Measurements from ENCODE around the gene TWIST2. TPM values are rescaled to one million over a fixed set of nuclear protein-coding genes. Genes with fewer than 3 reads are reported as not detected.

TWIST2 gene
- total and polyA plus RNA-seq, 7 experiments from 2014 or later: not detected

DNA sequence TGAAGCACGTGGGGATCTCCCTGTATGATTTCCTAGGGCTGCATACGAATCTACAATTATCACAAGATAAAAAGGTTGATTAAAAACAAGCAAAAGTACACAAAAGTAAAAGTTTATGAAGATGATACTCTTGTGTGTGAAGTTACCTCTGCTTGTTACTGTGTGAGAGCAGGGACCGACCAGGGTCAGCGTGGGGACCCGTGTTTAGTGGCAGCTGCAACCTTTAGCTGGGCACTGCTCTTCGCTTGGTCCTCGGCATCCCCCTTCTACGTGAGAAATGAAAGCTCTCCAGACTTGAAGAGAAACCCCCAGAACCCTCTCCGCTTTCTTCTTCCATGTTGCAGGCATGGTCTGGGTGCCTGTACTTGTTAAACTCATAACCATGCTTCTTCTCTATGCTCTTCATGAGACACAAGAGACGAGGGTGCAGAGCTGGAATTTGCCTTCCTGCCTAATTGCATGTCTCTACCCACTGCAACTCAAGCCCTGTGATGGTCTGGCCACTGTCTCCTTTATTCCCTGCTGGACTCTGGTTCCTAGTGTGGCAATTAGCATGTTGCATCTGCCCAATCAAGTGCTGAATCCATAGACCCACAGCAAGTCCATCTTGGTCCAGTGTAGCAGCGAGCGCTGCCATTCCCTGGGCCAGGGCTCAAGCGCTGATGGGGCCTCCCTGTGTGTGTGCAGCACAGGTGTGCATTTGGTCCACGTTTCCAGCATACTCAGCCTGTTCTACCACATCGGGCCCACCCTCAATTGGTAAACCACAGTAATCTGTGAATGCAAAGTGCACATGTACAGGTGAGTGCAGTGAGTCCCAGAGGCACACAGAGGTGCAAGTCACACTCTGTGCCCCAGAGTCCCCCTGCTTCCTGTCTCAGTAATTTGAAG is 88.5 kb downstream of the TWIST2 start:
- Histone ChIP-seq H3K9me3 (ENCODE audit: control insufficient read depth in 2 of 3, low read length in 3 of 3) (no peaks in the 10 kb centered on the region), H3K27me3 (ENCODE audit: control insufficient read depth in 2 of 2, insufficient read depth in 2 of 2, low read length in 2 of 2) (peaks cover 0 to 2% of the 10 kb centered on the region in 2 donors), H3K36me3 (ENCODE audit: control insufficient read depth in 2 of 3, insufficient read depth in 3 of 3, low read length in 3 of 3) (no peaks in the 10 kb centered on the region), H3K4me1 (ENCODE audit: control insufficient read depth in 2 of 2, insufficient read depth in 2 of 2, low read length in 2 of 2) (no peaks in the 10 kb centered on the region), H3K4me3 (ENCODE audit: low read length) (no peak overlapping the region), H3K27ac (ENCODE audit: low read depth, low read length) (no peak overlapping the region)
- intact Hi-C loops (cut with micrococcal nuclease): no loop called here
- no peaks in the 10 kb centered on the region for H3K4me1 Mint-ChIP-seq
- no peak for ATAC-seq
- H3K9me3 Mint-ChIP-seq: peaks cover 0 to 11% (median 1%) of the 10 kb centered on the region in 11 donors
- no peaks in the 10 kb centered on the region for H3K36me3 Mint-ChIP-seq
- no peak overlapping the region for H3K27ac Mint-ChIP-seq
- POLR2A ChIA-PET: no interaction called here
- peaks cover 5 to 14% (median 6%) of the 10 kb centered on the region in 5 donors for H3K27me3 Mint-ChIP-seq
- DNase-seq: peak in 1 of 9 donors; percentile 16
- CTCF ChIA-PET: no interaction called here
- no peak overlapping the region for H3K4me3 Mint-ChIP-seq

DNA sequence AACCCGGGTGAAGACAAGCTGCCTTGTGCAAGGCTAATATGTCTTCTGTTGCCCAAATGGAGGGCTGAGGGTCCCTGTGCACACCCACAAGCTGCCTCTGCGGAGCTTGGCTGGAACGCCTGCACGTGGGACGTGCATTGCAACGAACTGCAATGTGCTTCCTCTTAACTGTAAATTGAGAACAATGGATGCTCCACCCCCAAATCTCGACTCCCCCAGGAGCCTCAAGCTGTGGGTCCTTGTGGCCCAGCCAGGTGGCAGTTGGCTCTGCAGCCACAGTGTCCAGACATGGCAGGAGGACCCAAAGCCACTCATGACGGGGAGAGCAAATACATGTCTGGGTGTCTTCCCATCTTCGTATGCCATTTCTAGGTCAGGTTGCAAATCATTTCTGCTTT is 90.1 kb downstream of the TWIST2 start:
- H3K36me3 Mint-ChIP-seq: no peaks in the 10 kb centered on the region
- H3K27me3 Mint-ChIP-seq: peaks cover 0 to 7% (median 4%) of the 10 kb centered on the region in 5 donors

DNA sequence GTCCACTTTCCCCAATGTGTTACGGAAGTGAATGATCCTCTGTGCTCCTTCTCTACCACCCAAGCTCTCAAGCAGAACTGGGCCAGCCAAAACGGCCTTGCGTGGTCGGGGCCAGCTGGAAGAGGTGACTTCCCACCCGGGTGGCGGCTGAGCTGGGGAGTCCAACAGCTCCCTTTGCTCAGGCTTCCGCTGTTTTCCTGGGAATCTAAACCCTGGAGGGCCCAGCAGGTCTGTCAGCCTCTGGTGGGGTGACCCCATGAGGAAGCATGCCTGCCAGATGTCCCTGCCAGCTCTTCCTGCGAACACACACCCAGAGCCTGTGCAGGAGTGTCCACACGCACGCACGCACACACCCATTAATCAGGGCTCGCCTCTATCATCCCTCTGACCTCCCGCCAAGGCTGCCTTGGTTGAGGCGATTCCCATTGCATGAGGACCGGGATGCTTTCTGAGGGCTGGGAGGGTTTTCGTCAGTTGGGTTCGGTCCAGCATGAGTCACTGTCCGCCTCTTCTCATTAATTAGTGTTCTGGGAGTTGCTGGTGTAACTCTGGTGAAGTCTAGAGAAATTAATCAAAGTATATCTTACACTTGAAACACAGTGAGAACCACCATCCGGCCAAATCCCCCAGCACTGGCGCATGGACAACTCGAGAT is 90.6 kb downstream of the TWIST2 start:
- Histone ChIP-seq H3K27ac (ENCODE audit: low read depth, low read length) (no peak overlapping the region), H3K4me3 (ENCODE audit: low read length) (no peak overlapping the region), H3K4me1 (ENCODE audit: control insufficient read depth in 2 of 2, insufficient read depth in 2 of 2, low read length in 2 of 2) (no peaks in the 10 kb centered on the region), H3K36me3 (ENCODE audit: control insufficient read depth in 2 of 3, insufficient read depth in 3 of 3, low read length in 3 of 3) (no peaks in the 10 kb centered on the region), H3K27me3 (ENCODE audit: control insufficient read depth in 2 of 2, insufficient read depth in 2 of 2, low read length in 2 of 2) (no peaks in the 10 kb centered on the region), H3K9me3 (ENCODE audit: control insufficient read depth in 2 of 3, low read length in 3 of 3) (no peaks in the 10 kb centered on the region)
- intact Hi-C loops (cut with micrococcal nuclease): no loop called here
- ChIA-PET CTCF (no interaction called here), POLR2A (no interaction called here)
- ATAC-seq (no peak), DNase-seq (peak in 1 of 9 donors; percentile 7)
- Mint-ChIP-seq H3K9me3 (peaks cover 0 to 10% (median 0%) of the 10 kb centered on the region in 11 donors), H3K4me1 (no peaks in the 10 kb centered on the region), H3K27me3 (peaks cover 0 to 12% (median 8%) of the 10 kb centered on the region in 5 donors), H3K27ac (no peak overlapping the region), H3K36me3 (no peaks in the 10 kb centered on the region), H3K4me3 (no peak overlapping the region)

More for the DNA sequence above, 90.1 kb downstream of the TWIST2 start:
- no peaks in the 10 kb centered on the region for H3K36me3 ChIP-seq (ENCODE audit: control insufficient read depth in 2 of 3, insufficient read depth in 3 of 3, low read length in 3 of 3)
- Mint-ChIP-seq H3K4me1 (no peaks in the 10 kb centered on the region), H3K4me3 (no peak overlapping the region), H3K9me3 (peaks cover 0 to 10% (median 0%) of the 10 kb centered on the region in 11 donors), H3K27ac (no peak overlapping the region)
- ATAC-seq (no peak), DNase-seq (peak in 1 of 9 donors; percentile 9)
- intact Hi-C loops (cut with micrococcal nuclease): no loop called here
- no peak overlapping the region for H3K4me3 ChIP-seq (ENCODE audit: low read length)
- H3K9me3 ChIP-seq (ENCODE audit: control insufficient read depth in 2 of 3, low read length in 3 of 3): no peaks in the 10 kb centered on the region
- H3K27me3 ChIP-seq (ENCODE audit: control insufficient read depth in 2 of 2, insufficient read depth in 2 of 2, low read length in 2 of 2): no peaks in the 10 kb centered on the region
- CTCF ChIA-PET: no interaction called here
- POLR2A ChIA-PET: no interaction called here
- no peaks in the 10 kb centered on the region for H3K4me1 ChIP-seq (ENCODE audit: control insufficient read depth in 2 of 2, insufficient read depth in 2 of 2, low read length in 2 of 2)
- H3K27ac ChIP-seq (ENCODE audit: low read depth, low read length): no peak overlapping the region

DNA sequence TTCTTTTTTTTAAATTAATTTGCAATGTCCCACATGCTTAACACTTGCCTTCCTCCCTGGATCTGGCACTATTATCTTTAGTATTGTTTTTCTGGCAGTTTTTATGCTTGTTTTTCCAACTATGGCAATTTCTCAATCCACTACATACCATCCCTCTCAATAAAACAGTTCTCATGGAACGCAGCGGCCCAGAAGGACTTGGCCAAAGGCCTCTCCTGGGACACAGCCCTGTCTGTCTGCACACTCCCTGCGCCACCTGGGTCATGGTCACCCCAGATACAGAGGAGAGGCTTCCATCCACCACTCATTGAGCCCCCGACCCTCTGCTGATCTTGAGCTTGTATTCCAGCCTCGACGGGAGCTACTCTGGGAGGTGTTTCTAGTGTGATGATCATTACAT is 91.2 kb downstream of the TWIST2 start:
- H3K4me1 ChIP-seq (ENCODE audit: control insufficient read depth in 2 of 2, insufficient read depth in 2 of 2, low read length in 2 of 2): no peaks in the 10 kb centered on the region
- no peak overlapping the region for H3K4me3 ChIP-seq (ENCODE audit: low read length)
- H3K27ac ChIP-seq (ENCODE audit: low read depth, low read length): no peak overlapping the region
- no peak for DNase-seq
- H3K9me3 Mint-ChIP-seq: peaks cover 0 to 6% (median 0%) of the 10 kb centered on the region in 11 donors
- ChIA-PET CTCF (no interaction called here), POLR2A (no interaction called here)
- intact Hi-C loops (cut with micrococcal nuclease): no loop called here
- no peaks in the 10 kb centered on the region for H3K36me3 ChIP-seq (ENCODE audit: control insufficient read depth in 2 of 3, insufficient read depth in 3 of 3, low read length in 3 of 3)
- H3K27me3 ChIP-seq (ENCODE audit: control insufficient read depth in 2 of 2, insufficient read depth in 2 of 2, low read length in 2 of 2): no peaks in the 10 kb centered on the region
- no peaks in the 10 kb centered on the region for H3K9me3 ChIP-seq (ENCODE audit: control insufficient read depth in 2 of 3, low read length in 3 of 3)
- H3K4me1 Mint-ChIP-seq: no peaks in the 10 kb centered on the region
- H3K27ac Mint-ChIP-seq: no peak overlapping the region
- peaks cover 0 to 14% (median 8%) of the 10 kb centered on the region in 5 donors for H3K27me3 Mint-ChIP-seq
- H3K4me3 Mint-ChIP-seq: no peak overlapping the region
- H3K36me3 Mint-ChIP-seq: no peaks in the 10 kb centered on the region
- ATAC-seq: no peak

DNA sequence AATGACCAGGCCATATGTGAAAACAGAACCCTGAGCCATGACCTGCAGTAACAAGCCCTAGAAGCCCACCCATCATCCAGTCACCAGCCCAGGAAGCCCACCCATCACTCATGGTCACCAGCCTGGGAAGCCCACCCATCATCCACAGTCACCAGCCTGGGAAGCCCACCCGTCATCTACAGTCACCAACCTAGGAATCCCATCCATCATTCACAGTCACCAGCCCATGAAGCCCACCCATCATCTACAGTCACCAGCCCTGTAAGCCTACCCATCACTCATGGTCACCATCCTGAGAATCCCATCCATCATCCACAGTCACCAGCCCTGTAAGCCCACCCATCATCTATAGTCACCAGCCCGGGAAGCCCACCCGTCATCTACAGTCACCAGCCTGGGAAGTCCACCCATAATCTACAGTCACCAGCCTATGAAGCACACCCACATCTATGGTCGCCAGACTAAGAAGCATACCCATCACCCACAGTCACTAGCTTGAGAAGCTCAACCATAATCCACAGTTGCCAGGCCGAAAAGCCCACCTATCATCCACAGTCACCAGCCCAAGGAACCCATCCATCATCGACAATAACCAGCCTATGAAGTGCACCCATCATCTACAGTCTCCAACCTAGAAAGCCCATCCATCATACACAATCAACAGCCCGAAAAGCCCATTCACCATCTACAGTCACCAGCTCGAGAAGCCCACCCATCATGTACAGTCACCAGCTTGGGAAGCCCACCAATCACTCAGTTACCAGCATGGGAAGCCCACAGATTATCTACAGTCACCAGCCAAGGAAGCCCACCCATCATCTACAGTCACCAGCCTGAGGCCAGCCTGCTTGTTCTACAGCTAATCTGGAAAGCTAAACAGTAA is 91.9 kb downstream of the TWIST2 start:
- DNase-seq: peak in 1 of 9 donors; percentile 4
- ChIA-PET CTCF (no interaction called here), POLR2A (no interaction called here)
- no peak for ATAC-seq
- Histone ChIP-seq H3K27ac (ENCODE audit: low read depth, low read length) (no peak overlapping the region), H3K36me3 (ENCODE audit: control insufficient read depth in 2 of 3, insufficient read depth in 3 of 3, low read length in 3 of 3) (no peaks in the 10 kb centered on the region), H3K27me3 (ENCODE audit: control insufficient read depth in 2 of 2, insufficient read depth in 2 of 2, low read length in 2 of 2) (no peaks in the 10 kb centered on the region), H3K4me3 (ENCODE audit: low read length) (no peak overlapping the region), H3K9me3 (ENCODE audit: control insufficient read depth in 2 of 3, low read length in 3 of 3) (no peaks in the 10 kb centered on the region), H3K4me1 (ENCODE audit: control insufficient read depth in 2 of 2, insufficient read depth in 2 of 2, low read length in 2 of 2) (no peaks in the 10 kb centered on the region)
- H3K9me3 Mint-ChIP-seq: peaks cover 0 to 1% (median 0%) of the 10 kb centered on the region in 11 donors
- no peak overlapping the region for H3K4me3 Mint-ChIP-seq
- no peaks in the 10 kb centered on the region for H3K36me3 Mint-ChIP-seq
- no peak overlapping the region for H3K27ac Mint-ChIP-seq
- H3K4me1 Mint-ChIP-seq: no peaks in the 10 kb centered on the region
- H3K27me3 Mint-ChIP-seq: peaks cover 0 to 14% (median 8%) of the 10 kb centered on the region in 5 donors
- intact Hi-C loops (cut with micrococcal nuclease): no loop called here

DNA sequence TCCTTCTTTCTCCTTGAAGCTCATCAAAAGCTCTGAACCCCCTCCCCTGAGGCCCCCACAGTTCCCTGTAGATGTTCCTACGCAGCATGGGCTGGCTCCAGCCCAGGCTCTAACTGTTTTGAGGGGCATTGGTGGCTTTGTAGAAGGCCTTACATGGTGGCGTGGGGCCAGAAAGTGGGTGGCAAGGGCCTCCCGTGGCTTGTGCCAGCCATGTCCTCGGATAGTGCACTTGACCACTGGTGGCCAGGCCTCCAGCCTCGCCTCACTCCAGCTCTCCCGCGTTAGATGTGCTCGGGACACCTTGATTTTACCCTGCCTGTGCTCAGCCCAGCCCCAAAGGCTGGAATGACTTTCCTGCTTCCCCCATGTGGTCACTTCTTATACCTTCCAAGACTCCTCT is 92.9 kb downstream of the TWIST2 start:
- Mint-ChIP-seq H3K4me3 (no peak overlapping the region), H3K27ac (no peak overlapping the region), H3K9me3 (peaks cover 0 to 1% (median 0%) of the 10 kb centered on the region in 11 donors), H3K4me1 (no peaks in the 10 kb centered on the region), H3K36me3 (no peaks in the 10 kb centered on the region), H3K27me3 (peaks cover 0 to 14% (median 8%) of the 10 kb centered on the region in 5 donors)
- peak in 1 of 9 donors; percentile 16 for DNase-seq
- H3K4me1 ChIP-seq (ENCODE audit: control insufficient read depth in 2 of 2, insufficient read depth in 2 of 2, low read length in 2 of 2): no peaks in the 10 kb centered on the region
- CTCF ChIA-PET: no interaction called here
- no peak overlapping the region for H3K4me3 ChIP-seq (ENCODE audit: low read length)
- H3K36me3 ChIP-seq (ENCODE audit: control insufficient read depth in 2 of 3, insufficient read depth in 3 of 3, low read length in 3 of 3): no peaks in the 10 kb centered on the region
- H3K27me3 ChIP-seq (ENCODE audit: control insufficient read depth in 2 of 2, insufficient read depth in 2 of 2, low read length in 2 of 2): no peaks in the 10 kb centered on the region
- intact Hi-C loops (cut with micrococcal nuclease): no loop called here
- POLR2A ChIA-PET: no interaction called here
- no peak for ATAC-seq
- no peaks in the 10 kb centered on the region for H3K9me3 ChIP-seq (ENCODE audit: control insufficient read depth in 2 of 3, low read length in 3 of 3)
- no peak overlapping the region for H3K27ac ChIP-seq (ENCODE audit: low read depth, low read length)
